Measurements from ENCODE around the gene AKR1D1. TPM values are rescaled to one million over a fixed set of nuclear protein-coding genes. Genes with fewer than 3 reads are reported as not detected.

The AKR1D1 gene
- total and polyA plus RNA-seq, 2 of the 13 experiments (the other 11 are each of a cell fraction or from before 2014, with no cell fraction given) = 6.9 to 37.0 TPM

- no peak for TF ChIP-seq ZNF646 (CRISPR knock-in tag; IDR thresholded peaks at IDR 0.05)
- TF ChIP-seq PTBP1 (IDR thresholded peaks at IDR 0.05; ENCODE audit: low read depth, low read length, poor library complexity, severe bottlenecking) = no peak
- no peak for TF ChIP-seq ZBTB8A (CRISPR knock-in tag; IDR thresholded peaks at IDR 0.05; ENCODE audit: borderline replicate concordance, low read depth)
- no peak for TF ChIP-seq ZNF546 (CRISPR knock-in tag; conservative IDR thresholded peaks at IDR 0.05)
- TF ChIP-seq, protein P1, sequence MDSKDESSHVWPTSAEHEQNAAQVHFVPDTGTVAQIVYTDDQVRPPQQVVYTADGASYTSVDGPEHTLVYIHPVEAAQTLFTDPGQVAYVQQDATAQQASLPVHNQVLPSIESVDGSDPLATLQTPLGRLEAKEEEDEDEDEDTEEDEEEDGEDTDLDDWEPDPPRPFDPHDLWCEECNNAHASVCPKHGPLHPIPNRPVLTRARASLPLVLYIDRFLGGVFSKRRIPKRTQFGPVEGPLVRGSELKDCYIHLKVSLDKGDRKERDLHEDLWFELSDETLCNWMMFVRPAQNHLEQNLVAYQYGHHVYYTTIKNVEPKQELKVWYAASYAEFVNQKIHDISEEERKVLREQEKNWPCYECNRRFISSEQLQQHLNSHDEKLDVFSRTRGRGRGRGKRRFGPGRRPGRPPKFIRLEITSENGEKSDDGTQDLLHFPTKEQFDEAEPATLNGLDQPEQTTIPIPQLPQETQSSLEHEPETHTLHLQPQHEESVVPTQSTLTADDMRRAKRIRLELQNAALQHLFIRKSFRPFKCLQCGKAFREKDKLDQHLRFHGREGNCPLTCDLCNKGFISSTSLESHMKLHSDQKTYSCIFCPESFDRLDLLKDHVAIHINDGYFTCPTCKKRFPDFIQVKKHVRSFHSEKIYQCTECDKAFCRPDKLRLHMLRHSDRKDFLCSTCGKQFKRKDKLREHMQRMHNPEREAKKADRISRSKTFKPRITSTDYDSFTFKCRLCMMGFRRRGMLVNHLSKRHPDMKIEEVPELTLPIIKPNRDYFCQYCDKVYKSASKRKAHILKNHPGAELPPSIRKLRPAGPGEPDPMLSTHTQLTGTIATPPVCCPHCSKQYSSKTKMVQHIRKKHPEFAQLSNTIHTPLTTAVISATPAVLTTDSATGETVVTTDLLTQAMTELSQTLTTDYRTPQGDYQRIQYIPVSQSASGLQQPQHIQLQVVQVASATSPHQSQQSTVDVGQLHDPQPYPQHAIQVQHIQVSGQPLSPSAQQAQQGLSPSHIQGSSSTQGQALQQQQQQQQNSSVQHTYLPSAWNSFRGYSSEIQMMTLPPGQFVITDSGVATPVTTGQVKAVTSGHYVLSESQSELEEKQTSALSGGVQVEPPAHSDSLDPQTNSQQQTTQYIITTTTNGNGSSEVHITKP (CRISPR knock-in tag; IDR thresholded peaks at IDR 0.05; ENCODE audit: low read depth) = no peak
- TF ChIP-seq AGO1 (IDR thresholded peaks at IDR 0.05; ENCODE audit: low read depth, low read length, poor library complexity, severe bottlenecking) = no peak
- TF ChIP-seq, protein P2, sequence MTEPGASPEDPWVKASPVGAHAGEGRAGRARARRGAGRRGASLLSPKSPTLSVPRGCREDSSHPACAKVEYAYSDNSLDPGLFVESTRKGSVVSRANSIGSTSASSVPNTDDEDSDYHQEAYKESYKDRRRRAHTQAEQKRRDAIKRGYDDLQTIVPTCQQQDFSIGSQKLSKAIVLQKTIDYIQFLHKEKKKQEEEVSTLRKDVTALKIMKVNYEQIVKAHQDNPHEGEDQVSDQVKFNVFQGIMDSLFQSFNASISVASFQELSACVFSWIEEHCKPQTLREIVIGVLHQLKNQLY (CRISPR knock-in tag; IDR thresholded peaks at IDR 0.05) = no peak
- TF ChIP-seq MEF2D (CRISPR knock-in tag; IDR thresholded peaks at IDR 0.05) = 0 out of 2 replicates have a peak, but pooled peaks have one; percentile 38
- TF ChIP-seq ZNF382 (CRISPR knock-in tag; IDR thresholded peaks at IDR 0.05; ENCODE audit: borderline replicate concordance) = no peak
- no peak for TF ChIP-seq JUN (CRISPR knock-in tag; IDR thresholded peaks at IDR 0.05)
- TF ChIP-seq ZNF567 (CRISPR knock-in tag; IDR thresholded peaks at IDR 0.05; ENCODE audit: borderline replicate concordance) = no peak
- no peak for TF ChIP-seq NCOA1 (CRISPR knock-in tag; IDR thresholded peaks at IDR 0.05)
- no peak for TF ChIP-seq ZBTB3 (CRISPR knock-in tag; IDR thresholded peaks at IDR 0.05; ENCODE audit: borderline replicate concordance, low read depth)
- TF ChIP-seq ARNT (IDR thresholded peaks at IDR 0.05) = no peak
- TF ChIP-seq TRIM24 (CRISPR knock-in tag; IDR thresholded peaks at IDR 0.05) = no peak
- no peak for TF ChIP-seq GABPA (IDR thresholded peaks at IDR 0.05; ENCODE audit: low read depth, low read length)
- TF ChIP-seq GABPA (CRISPR knock-in tag; IDR thresholded peaks at IDR 0.05; ENCODE audit: low read depth) = 0 out of 2 replicates have a peak, but pooled peaks have one; percentile 10
- no peak for TF ChIP-seq TARDBP (CRISPR knock-in tag; IDR thresholded peaks at IDR 0.05)
- TF ChIP-seq HOXA7 (CRISPR knock-in tag; IDR thresholded peaks at IDR 0.05) = no peak
These were observed 26.6 kb upstream of the AKR1D1 start (continued) for GRCh38 chr7:138049505-138050116.

Data from HepG2 (cell line).